Panc1 (cell line): ENCODE results near the gene CAMK2B. TPM values are rescaled to one million over a fixed set of nuclear protein-coding genes. Genes with fewer than 3 reads are reported as not detected.

Experiments
- ATAC-seq: fragments of 200-7000 bp; cut with Tn5 transposase; 2 replicates; pipeline ENCODE4 v1.9.1; 2020; ENCODE audit warnings: mild to moderate bottlenecking, moderate library complexity
- BruUV-seq: library from RNA; stranded (reverse); fragments of 400-500 nt; replicated peaks from 2 replicates; lab custom pipeline; 2021; lab: Mats Ljungman, UMichigan
- CTCF ChIA-PET: fragments of 300-600 bp; sonication (Branson Sonifier 250); formaldehyde crosslinking; loops from one replicate; lab custom pipeline; 2022; ENCODE audit warnings: antibody characterized with exemption; lab: Charles Lee
- POLR2A ChIA-PET: fragments of 300-600 bp; sonication (Branson Sonifier 250); formaldehyde crosslinking; loops from one replicate; lab custom pipeline; 2022; ENCODE audit warnings: antibody characterized with exemption; lab: Charles Lee
- DNase-seq: peaks from one replicate; pipeline ENCODE4 v3.0.0-alpha.2; 2010; ENCODE audit warnings: low read depth, low spot score
- H3K27ac ChIP-seq: 2 replicates; pipeline ENCODE4 v1.5.1; 2011; ENCODE audit warnings: mild to moderate bottlenecking, low read length, inconsistent platforms
- H3K27me3 ChIP-seq: fragments of 200-500 bp; sonication (Bioruptor generic); 2 replicates; pipeline ENCODE4 v1.6.0; 2014; ENCODE audit warnings: low read length, inconsistent platforms; ENCODE audit not compliant: control insufficient read depth, insufficient read depth
- H3K36me3 ChIP-seq: fragments of 200-500 bp; sonication (Bioruptor generic); 2 replicates; pipeline ENCODE4 v1.5.1; 2014; ENCODE audit warnings: inconsistent platforms, mild to moderate bottlenecking, low read length, moderate library complexity; ENCODE audit not compliant: control insufficient read depth, insufficient read depth
- H3K4me1 ChIP-seq: 2 replicates; pipeline ENCODE4 v1.5.1; 2011; ENCODE audit warnings: inconsistent platforms, mild to moderate bottlenecking, low read length, moderate library complexity; ENCODE audit not compliant: control insufficient read depth, insufficient read depth
- H3K4me3 ChIP-seq, 2 experiments: 2 replicates each; pipeline ENCODE4 v1.5.1; 2011 to 2012; ENCODE audit warnings: low read depth in 2 of 2, low read length in 2 of 2, mild to moderate bottlenecking in 2 of 2, inconsistent platforms in 1 of 2, moderate library complexity in 1 of 2
- H3K9me3 ChIP-seq: fragments of 200-500 bp; sonication (Bioruptor generic); 2 replicates; pipeline ENCODE4 v1.5.1; 2014; ENCODE audit warnings: low read depth, mild to moderate bottlenecking, inconsistent platforms, low read length, moderate library complexity; ENCODE audit not compliant: control insufficient read depth, insufficient read depth
- POLR2AphosphoS5 ChIP-seq: IDR thresholded peaks from 2 replicates; pipeline ENCODE4 v1.6.1; 2012; ENCODE audit warnings: mild to moderate bottlenecking, low read depth, low read length, moderate library complexity
- REST ChIP-seq, 2 experiments: IDR thresholded peaks; 2 replicates each; pipeline ENCODE4 v1.6.1; 2011 to 2012; ENCODE audit warnings: low read depth in 2 of 2, control low read depth in 1 of 2, low read length in 1 of 2, mild to moderate bottlenecking in 1 of 2, moderate library complexity in 1 of 2; ENCODE audit not compliant: insufficient read depth in 1 of 2
- SIN3A ChIP-seq: IDR thresholded peaks from 2 replicates; pipeline ENCODE4 v1.6.1; 2012; ENCODE audit warnings: low read depth, mild to moderate bottlenecking, low read length, moderate library complexity, borderline replicate concordance; ENCODE audit not compliant: insufficient read depth
- TCF7L2 ChIP-seq: IDR thresholded peaks from 2 replicates; pipeline ENCODE4 v1.6.1; 2011; ENCODE audit warnings: mild to moderate bottlenecking, low read depth, low read length, inconsistent platforms
- in situ Hi-C: cut with HindIII; loops from 2 replicates; pipeline ENCODE4 v1.10.0; 2016; ENCODE audit warnings: low sequenced_read_pairs, low pct_unique_long_range_greater_than_20kb
- intact Hi-C: fragments of 100-400 bp; cut with micrococcal nuclease; formaldehyde crosslinking; loops from one replicate; pipeline ENCODE4 v1.10.0; 2022; ENCODE audit not compliant: unreplicated experiment
- total RNA-seq: library from RNA; stranded (reverse); gene quantifications from one replicate; pipeline ENCODE4 v1.2.1, GENCODE V29; 2021; ENCODE audit not compliant: unreplicated experiment
- TF ChIP-seq, protein P1 (sequence below): fragments of 450-650 bp; IDR thresholded peaks from 2 replicates; pipeline ENCODE4 v1.5.1; 2017; ENCODE audit warnings: mild to moderate bottlenecking

Gene CAMK2B
- total RNA-seq, 1 experiment from 2014 or later = 0.26 TPM

DNA sequence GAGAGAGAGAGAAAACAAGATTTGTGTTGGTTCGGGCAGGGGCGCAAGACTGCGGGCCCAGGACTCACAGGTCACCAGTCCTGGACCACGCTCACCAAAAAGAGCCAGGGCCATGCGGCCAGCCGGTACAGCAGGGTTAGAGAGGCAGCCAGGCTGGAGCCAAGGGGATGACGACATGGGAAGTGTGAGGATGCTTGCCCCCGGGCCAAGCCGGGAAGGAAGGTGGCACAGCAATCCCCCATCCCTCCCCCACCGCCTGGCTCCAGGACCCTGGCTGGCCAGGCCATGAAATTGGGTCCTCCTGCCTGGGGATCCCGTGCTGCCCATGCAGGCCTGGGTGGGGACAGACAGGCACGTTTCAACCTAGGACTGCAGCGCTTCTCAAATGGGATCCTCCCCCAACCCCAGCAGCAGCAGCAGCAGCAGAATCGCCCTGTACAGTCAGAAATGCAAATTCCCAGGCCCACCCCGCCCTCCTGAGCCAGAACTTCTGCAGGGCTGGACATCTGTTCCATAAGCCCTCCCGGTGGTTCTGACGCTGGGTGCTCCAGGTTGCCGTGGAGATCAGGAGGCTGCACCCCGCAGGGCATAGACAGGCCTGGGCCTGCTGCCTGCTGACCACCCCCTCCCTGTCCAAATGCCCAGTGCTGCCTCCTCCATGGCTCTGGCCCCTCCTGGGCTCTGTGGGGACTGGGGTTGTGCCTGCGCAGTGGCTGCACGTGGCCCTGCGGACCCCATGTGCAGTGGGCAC lies 89.6 kb downstream of the CAMK2B start:
- H3K27me3 ChIP-seq = no peaks in the 10 kb centered on the region
- no peak overlapping the region for H3K27ac ChIP-seq
- CTCF ChIA-PET = no interaction called here
- 0 out of 2 replicates have a peak, but pooled peaks cover 2% of the 10 kb centered on the region for H3K4me1 ChIP-seq
- no peaks in the 10 kb centered on the region for H3K9me3 ChIP-seq
- TF ChIP-seq POLR2AphosphoS5 (no peak), SIN3A (no peak), REST (IDR thresholded peaks at IDR 0.05; ENCODE audit: insufficient read depth in 1 of 2, low read depth in 2 of 2, low read length in 1 of 2) (no peak), TCF7L2 (no peak)
- TF ChIP-seq, protein P1, sequence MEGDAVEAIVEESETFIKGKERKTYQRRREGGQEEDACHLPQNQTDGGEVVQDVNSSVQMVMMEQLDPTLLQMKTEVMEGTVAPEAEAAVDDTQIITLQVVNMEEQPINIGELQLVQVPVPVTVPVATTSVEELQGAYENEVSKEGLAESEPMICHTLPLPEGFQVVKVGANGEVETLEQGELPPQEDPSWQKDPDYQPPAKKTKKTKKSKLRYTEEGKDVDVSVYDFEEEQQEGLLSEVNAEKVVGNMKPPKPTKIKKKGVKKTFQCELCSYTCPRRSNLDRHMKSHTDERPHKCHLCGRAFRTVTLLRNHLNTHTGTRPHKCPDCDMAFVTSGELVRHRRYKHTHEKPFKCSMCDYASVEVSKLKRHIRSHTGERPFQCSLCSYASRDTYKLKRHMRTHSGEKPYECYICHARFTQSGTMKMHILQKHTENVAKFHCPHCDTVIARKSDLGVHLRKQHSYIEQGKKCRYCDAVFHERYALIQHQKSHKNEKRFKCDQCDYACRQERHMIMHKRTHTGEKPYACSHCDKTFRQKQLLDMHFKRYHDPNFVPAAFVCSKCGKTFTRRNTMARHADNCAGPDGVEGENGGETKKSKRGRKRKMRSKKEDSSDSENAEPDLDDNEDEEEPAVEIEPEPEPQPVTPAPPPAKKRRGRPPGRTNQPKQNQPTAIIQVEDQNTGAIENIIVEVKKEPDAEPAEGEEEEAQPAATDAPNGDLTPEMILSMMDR = no peak
- POLR2A ChIA-PET = no interaction called here
- DNase-seq = no peak
- H3K4me3 ChIP-seq = no peak overlapping the region
- no TSS peak for BruUV-seq
- no peaks in the 10 kb centered on the region for H3K36me3 ChIP-seq
- intact Hi-C loops (no loop called here), in situ Hi-C loops (no loop called here)
- no peak for ATAC-seq

DNA sequence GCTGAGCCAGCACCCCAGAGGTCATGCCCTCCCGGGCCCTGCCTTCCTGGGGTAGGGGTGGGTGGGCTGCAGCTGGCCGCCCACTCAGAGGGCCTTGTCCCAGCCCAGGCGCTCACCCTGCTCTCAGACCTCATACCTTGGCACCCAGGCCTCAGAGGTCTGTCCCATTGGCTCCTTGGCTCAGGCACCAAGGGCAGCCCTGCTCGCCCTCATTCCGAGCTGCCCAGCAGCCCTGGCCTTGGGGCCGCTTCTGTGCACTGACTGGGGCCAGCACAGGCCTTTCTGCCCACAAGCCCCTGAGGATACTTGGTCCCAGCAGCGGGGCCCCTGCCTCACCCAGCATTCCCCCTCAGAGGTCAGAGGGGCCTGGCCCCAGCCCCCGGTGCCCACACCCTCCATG lies 90.3 kb downstream of the CAMK2B start:
- intact Hi-C loops (no loop called here), in situ Hi-C loops (no loop called here)
- ChIA-PET CTCF (no interaction called here), POLR2A (no interaction called here)
- Histone ChIP-seq H3K4me3 (no peak overlapping the region), H3K27me3 (no peaks in the 10 kb centered on the region), H3K4me1 (no peaks in the 10 kb centered on the region), H3K27ac (no peak overlapping the region), H3K9me3 (no peaks in the 10 kb centered on the region), H3K36me3 (no peaks in the 10 kb centered on the region)
- TF ChIP-seq POLR2AphosphoS5 (no peak), TCF7L2 (no peak), SIN3A (no peak), REST (IDR thresholded peaks at IDR 0.05; ENCODE audit: insufficient read depth in 1 of 2, low read depth in 2 of 2, low read length in 1 of 2) (no peak)
- TF ChIP-seq, protein P1 = no peak
- BruUV-seq = no TSS peak
- ATAC-seq (no peak), DNase-seq (no peak)
